Ishikawa (cell line): Measurements from ENCODE around the gene EDN2.

Experiments
- CEBPB ChIP-seq: IDR thresholded peaks from 2 replicates; pipeline ENCODE4 v1.6.1; 2012
- CREB1 ChIP-seq: IDR thresholded peaks from 2 replicates; pipeline ENCODE4 v1.6.1; 2012; ENCODE audit warnings: low read depth
- EGR1 ChIP-seq: IDR thresholded peaks from 2 replicates; pipeline ENCODE4 v1.6.1; 2012
- EP300 ChIP-seq: IDR thresholded peaks from 2 replicates; pipeline ENCODE4 v1.6.1; 2012; ENCODE audit warnings: borderline replicate concordance
- FOXM1 ChIP-seq: IDR thresholded peaks from 2 replicates; pipeline ENCODE4 v1.6.1; 2012; ENCODE audit warnings: low read depth, borderline replicate concordance
- MAX ChIP-seq: IDR thresholded peaks from 2 replicates; pipeline ENCODE4 v1.6.1; 2012
- NFIC ChIP-seq: IDR thresholded peaks from 2 replicates; pipeline ENCODE4 v1.6.1; 2012
- RAD21 ChIP-seq: IDR thresholded peaks from 2 replicates; pipeline ENCODE4 v1.6.1; 2012; ENCODE audit warnings: low read depth
- REST ChIP-seq: IDR thresholded peaks from 2 replicates; pipeline ENCODE4 v1.6.1; 2012; ENCODE audit warnings: low read depth, mild to moderate bottlenecking
- TAF1 ChIP-seq: IDR thresholded peaks from 2 replicates; pipeline ENCODE4 v1.6.1; 2012; ENCODE audit warnings: low read depth, mild to moderate bottlenecking
- TCF12 ChIP-seq: IDR thresholded peaks from 2 replicates; pipeline ENCODE4 v1.6.1; 2012; ENCODE audit warnings: low read depth
- TEAD4 ChIP-seq: IDR thresholded peaks from 2 replicates; pipeline ENCODE4 v1.6.1; 2012
- YY1 ChIP-seq: IDR thresholded peaks from 2 replicates; pipeline ENCODE4 v1.6.1; 2012; ENCODE audit warnings: low read depth
- ZBTB7A ChIP-seq: IDR thresholded peaks from 2 replicates; pipeline ENCODE4 v1.6.1; 2012; ENCODE audit warnings: low read depth
- TF ChIP-seq, protein P1 (sequence below): IDR thresholded peaks from 2 replicates; pipeline ENCODE4 v1.6.1; 2012

Gene EDN2

DNA sequence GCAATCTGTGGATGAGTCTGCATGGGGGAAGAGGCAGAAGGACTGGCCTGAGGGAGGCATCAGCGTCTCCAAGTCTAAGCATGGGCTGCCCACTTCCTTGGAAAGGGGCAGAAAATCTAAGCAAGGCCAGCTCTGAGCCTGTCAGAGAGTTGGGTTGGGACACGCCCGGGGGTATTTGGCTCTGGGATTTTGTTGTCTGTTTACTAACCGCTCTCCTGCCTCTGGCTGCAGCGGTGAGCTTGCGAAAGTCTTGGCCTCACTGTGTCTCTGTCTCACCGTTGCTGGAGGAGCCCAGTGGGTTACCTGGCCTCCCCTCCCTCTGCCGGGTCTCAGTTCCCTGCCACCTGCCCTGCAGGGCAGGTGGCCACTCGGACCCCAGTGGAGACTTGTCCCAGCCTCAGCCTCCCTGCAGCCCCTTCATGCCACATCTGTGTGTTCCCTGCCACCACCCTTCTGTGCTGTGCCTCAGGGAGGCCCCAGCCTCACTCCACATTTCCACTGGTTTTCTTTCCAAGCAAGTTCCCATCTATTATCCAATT is 33.7 kb downstream of the EDN2 start:
- TF ChIP-seq TAF1 (no peak), TEAD4 (no peak), MAX (no peak), EGR1 (no peak)

GRCh38 chr1:41449326-41449921 is 35.1 kb downstream of the EDN2 start:
- TF ChIP-seq TEAD4 (no peak), REST (no peak)

DNA sequence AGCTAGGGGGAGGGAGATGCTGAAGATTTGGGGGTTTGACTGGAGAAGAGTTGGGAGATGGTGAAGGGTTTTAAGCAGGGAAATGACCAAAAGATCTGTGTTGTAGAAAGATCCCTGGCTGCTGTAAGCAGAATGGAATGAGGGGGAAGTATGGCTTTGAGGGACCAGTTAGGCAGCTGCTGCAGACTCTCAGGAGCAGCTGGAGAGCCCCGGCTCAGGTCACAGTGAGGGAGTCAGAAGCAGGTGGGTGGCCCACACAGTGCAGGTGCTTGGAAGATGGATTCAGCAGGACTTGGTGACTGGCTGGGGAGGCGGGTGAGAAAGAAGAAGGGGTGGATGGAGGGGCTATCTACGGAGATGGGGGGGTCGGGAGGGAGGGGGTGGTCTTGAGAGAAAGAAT is 35.7 kb downstream of the EDN2 start:
- TF ChIP-seq TAF1: no peak
- no peak for TF ChIP-seq EP300
- no peak for TF ChIP-seq RAD21
- TF ChIP-seq YY1: no peak
- TF ChIP-seq FOXM1: no peak
- no peak for TF ChIP-seq TEAD4
- no peak for TF ChIP-seq MAX
- TF ChIP-seq CEBPB: no peak

DNA sequence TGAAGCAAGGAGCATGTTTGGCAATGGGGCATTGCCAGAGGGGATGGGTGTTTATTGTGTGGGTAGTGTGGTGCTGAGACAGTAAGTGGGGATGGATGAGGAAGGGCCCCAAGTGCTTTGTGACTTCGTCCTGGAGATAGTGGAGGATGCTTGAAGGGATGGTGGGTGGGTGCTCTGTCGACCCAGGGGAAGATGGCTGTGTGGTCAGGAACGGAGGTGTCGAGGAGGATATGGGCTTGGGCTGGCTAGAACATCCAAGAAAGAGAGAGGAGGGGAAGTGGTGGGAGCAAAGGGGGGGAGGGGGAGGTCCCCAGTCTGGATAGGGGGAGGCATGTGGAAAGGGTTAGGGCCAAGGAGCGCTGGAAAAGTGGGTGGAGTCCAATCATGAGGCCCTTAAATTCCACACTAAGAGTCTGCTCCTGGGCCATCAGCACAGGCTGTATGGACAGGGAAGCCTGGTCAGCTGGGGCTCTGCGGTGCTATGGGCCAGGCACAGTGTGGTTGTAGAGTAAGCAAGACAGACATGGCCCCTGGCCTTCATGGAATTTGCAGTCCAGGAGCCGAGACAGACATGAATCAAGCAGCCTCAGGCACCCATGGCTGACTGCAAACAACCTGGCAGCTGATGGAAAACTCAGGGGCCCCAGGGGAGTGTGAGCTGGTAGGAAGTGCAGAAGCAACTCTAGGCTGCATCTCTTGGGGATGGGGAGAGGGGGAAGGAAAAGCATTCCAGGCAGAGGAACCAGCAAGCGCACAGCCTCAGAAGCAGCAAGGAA is 36.3 kb downstream of the EDN2 start:
- no peak for TF ChIP-seq CEBPB
- TF ChIP-seq REST: no peak
- no peak for TF ChIP-seq TEAD4
- TF ChIP-seq, protein P1, sequence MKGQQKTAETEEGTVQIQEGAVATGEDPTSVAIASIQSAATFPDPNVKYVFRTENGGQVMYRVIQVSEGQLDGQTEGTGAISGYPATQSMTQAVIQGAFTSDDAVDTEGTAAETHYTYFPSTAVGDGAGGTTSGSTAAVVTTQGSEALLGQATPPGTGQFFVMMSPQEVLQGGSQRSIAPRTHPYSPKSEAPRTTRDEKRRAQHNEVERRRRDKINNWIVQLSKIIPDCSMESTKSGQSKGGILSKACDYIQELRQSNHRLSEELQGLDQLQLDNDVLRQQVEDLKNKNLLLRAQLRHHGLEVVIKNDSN: no peak
- no peak for TF ChIP-seq CREB1
- TF ChIP-seq TAF1: no peak
- no peak for TF ChIP-seq RAD21
- TF ChIP-seq NFIC: no peak
- TF ChIP-seq FOXM1: no peak
- no peak for TF ChIP-seq YY1
- TF ChIP-seq ZBTB7A: no peak
- TF ChIP-seq EGR1: no peak
- no peak for TF ChIP-seq MAX

DNA sequence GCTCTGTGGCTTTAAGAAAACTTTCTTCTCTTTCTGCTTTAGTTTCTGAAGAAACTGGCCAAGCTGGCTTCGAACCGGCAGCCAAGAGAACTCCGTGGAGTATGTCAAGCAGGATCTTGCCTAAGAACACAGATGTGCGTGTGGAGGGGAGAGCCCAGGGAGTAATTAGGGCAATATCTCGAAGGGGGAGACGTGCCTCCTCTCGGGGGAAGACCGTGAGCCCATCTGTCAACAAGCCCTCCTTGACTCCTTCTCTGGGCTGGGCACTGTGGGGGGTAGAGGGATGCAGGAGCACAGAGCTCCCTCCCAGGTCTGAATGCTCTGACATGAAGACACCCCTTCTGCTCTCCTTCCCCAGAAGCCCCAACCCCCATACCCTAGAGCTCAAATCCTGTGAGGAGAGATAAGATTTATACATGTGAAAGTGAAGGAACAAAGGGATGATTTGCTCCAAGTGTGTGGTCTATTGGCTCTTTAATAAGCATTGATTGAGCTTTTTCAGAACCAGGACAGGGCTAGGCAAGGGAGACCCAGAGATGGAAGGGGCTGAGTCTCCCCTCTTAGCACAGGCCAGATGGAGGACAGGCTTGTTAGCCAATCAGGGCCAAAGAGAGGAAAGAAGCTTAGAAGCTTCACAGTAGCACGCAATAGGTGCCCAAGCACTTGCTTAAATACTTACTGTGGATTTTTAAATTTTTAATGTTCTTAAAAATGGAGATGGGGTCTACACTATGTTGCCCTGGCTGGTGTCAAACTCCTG is 37.5 kb downstream of the EDN2 start:
- TF ChIP-seq TEAD4 (no peak), CREB1 (no peak), FOXM1 (no peak), NFIC (no peak), EGR1 (no peak)
- TF ChIP-seq, protein P1: no peak

DNA sequence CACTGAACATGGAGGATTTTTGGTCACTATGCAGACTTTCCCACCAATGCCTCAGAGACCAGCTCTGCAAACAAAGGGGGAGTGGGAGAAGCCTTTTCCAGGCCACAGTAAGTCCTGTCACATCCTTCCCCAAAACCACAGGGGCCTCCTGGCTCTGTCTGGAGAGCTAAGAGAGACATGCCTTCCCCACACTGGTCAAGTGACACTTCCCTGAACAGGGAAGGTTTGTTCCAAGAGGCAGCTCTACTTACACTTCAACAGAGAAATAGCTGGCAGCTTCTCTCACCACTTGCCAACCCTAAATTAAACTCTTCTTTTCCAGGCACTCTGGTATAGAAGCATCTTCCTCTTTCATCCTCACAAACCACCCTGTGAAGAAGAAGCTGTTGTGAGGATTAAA is 39.7 kb downstream of the EDN2 start:
- TF ChIP-seq, protein P1: no peak
- TF ChIP-seq CREB1: no peak
- TF ChIP-seq TEAD4: no peak
- no peak for TF ChIP-seq NFIC
- TF ChIP-seq YY1: no peak
- no peak for TF ChIP-seq CEBPB
- TF ChIP-seq TCF12: no peak
- no peak for TF ChIP-seq EP300
- no peak for TF ChIP-seq EGR1
- TF ChIP-seq ZBTB7A: no peak
- no peak for TF ChIP-seq RAD21
- TF ChIP-seq MAX: no peak
- TF ChIP-seq FOXM1: no peak
- no peak for TF ChIP-seq REST
- no peak for TF ChIP-seq TAF1
